ENCODE results near the gene CXorf58.

DNA sequence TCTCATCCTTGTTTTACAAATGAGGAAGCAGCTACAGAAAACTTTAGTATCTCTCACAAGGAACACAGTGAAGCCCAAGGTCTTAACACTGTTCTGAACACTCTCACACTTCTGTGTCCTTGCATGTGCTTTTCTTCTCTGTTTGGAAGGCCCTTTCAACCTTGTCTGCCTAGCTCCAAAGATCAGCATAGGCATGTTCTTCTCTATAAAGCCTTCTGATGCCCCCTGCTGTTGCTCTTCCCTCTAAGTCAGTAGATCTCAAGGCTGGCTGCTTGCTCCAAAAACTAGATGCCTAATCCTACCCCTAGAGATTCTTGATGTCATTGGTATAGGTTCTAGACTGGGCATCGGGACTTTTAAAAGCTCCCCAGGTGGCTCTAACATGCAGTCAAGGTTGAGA, 6.0 kb upstream of the CXorf58 start:
- TF ChIP-seq SP1 (IDR thresholded peaks at IDR 0.05; ENCODE audit: low read depth), result no peak
- TF ChIP-seq, protein P1, sequence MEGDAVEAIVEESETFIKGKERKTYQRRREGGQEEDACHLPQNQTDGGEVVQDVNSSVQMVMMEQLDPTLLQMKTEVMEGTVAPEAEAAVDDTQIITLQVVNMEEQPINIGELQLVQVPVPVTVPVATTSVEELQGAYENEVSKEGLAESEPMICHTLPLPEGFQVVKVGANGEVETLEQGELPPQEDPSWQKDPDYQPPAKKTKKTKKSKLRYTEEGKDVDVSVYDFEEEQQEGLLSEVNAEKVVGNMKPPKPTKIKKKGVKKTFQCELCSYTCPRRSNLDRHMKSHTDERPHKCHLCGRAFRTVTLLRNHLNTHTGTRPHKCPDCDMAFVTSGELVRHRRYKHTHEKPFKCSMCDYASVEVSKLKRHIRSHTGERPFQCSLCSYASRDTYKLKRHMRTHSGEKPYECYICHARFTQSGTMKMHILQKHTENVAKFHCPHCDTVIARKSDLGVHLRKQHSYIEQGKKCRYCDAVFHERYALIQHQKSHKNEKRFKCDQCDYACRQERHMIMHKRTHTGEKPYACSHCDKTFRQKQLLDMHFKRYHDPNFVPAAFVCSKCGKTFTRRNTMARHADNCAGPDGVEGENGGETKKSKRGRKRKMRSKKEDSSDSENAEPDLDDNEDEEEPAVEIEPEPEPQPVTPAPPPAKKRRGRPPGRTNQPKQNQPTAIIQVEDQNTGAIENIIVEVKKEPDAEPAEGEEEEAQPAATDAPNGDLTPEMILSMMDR (IDR thresholded peaks at IDR 0.05 in 2 of 3, conservative IDR thresholded peaks at IDR 0.05 in 1 of 3; ENCODE audit: borderline replicate concordance in 1 of 3, insufficient read depth in 1 of 3, low read depth in 2 of 3, low read length in 2 of 3), result peak in 2 of 3 experiments; percentile 47 to 48; a peak in 3 of 6 replicates
- TF ChIP-seq FOSL1 (IDR thresholded peaks at IDR 0.05; ENCODE audit: low read depth), result no peak
- TF ChIP-seq POLR2AphosphoS5 (IDR thresholded peaks at IDR 0.05; ENCODE audit: low read depth, low read length), result no peak

Measured in HCT116 (cell line).